ACHN (cell line): ENCODE measurements around the gene ACSL5.

Experiments used
- DNase-seq: peaks from one replicate; pipeline ENCODE4 v3.0.0-alpha.2; 2015
- in situ Hi-C: cut with HindIII; loops from 2 replicates; pipeline ENCODE4 v1.10.0; 2017; ENCODE audit warnings: low sequenced_read_pairs, low pct_ligation_motif_present, low pct_unique_long_range_greater_than_20kb

The ACSL5 gene

GRCh38 chr10:112373912-112374338 lies at the start of gene ACSL5:
Gene ACSL5 (plus strand): TSS chr10:112374116. CDS start chr10:112394947, 20,831 bp downstream.
- no peak for DNase-seq
- in situ Hi-C loops = no loop called here

GRCh38 chr10:112327678-112328077 lies 46.2 kb upstream of the ACSL5 start:
- in situ Hi-C loops = no loop called here
- no peak for DNase-seq

DNA sequence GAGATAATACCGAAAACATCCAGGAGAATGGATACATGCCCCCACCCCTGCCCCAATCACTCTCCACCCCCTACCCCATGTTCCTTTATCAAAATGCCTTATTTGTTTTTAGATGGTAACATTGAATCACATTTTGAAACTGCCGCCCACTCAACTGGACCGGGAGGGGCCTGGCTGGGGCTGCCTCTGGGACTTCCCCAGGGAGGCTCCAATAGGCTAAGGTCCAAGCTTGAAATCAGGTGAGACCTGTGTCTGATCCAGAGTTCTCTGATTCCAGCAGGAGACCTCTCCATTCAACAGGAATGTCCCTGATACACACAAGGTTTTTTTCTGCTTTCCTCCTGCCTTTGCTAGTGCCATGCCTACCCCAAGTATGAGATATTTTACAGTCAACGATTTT lies 43.8 kb upstream of the ACSL5 start:
- no peak for DNase-seq
- in situ Hi-C loops = no loop called here

DNA sequence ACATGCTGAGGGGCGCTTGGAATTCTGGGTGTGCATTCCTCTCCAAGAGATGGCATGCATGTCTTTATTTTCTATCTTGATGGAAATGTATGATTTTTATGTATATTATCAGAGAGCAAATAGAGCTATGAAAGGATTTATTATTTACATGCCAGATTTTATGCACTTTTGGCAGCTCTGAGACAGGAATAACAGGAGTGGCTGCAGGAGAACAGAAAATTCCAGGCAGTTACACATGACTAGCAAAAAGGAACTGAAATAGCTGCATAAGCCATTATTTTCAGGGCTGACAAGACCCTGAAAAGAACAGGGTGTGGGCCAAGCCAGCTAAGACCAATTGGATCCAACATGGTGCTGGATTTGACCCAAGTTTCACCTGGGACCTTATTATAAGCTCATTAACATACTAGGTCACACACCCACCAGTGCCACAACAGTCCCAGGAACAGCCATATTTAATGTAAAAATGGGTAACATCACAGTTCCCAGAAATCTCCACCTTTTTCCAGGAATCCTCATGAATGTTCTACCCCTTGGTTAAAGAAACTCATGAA lies 43.2 kb upstream of the ACSL5 start:
- DNase-seq = no peak
- in situ Hi-C loops = no loop called here

DNA sequence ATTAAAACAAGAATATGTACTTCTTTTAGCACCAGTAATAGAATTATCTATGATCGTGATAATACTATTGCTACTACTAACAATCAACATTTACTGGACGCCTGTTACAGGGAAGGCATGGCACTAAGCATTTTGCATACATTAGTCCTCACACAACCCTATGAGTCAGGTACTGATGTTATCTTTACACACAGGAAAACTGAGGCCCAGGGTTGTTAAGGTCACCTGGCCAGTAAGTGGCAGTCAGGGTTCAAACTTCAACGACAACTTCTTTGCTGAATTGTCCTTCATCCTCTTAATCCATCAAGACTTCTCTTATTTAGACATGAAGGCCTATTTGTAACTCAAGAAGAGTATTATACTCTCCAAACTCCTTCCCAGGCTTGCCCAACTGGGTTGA lies 41.9 kb upstream of the ACSL5 start:
- DNase-seq = no peak
- in situ Hi-C loops = no loop called here

- in situ Hi-C loops = no loop called here
- no peak for DNase-seq
These were observed 41.2 kb upstream of the ACSL5 start for GRCh38 chr10:112332509-112333228.

DNA sequence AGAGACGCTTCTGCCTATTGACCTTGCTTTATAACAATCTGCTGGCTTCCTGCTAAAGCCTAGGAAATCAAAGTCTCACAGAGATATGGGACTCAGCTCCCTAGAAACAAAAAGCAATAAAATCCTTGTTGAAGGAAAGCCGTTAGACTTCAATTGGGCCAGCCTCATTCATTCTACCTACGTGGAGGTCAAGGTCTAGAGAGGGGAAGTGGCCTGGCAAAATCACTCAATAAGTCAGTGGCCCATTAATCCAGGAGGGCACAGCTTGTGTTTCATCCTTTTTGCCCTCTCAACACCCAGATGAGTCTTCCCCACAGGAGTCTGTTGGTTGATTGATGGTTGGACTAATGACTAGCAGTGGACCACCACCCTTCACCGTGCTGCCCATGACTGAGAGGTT lies 40.5 kb upstream of the ACSL5 start:
- in situ Hi-C loops = no loop called here
- no peak for DNase-seq

DNA sequence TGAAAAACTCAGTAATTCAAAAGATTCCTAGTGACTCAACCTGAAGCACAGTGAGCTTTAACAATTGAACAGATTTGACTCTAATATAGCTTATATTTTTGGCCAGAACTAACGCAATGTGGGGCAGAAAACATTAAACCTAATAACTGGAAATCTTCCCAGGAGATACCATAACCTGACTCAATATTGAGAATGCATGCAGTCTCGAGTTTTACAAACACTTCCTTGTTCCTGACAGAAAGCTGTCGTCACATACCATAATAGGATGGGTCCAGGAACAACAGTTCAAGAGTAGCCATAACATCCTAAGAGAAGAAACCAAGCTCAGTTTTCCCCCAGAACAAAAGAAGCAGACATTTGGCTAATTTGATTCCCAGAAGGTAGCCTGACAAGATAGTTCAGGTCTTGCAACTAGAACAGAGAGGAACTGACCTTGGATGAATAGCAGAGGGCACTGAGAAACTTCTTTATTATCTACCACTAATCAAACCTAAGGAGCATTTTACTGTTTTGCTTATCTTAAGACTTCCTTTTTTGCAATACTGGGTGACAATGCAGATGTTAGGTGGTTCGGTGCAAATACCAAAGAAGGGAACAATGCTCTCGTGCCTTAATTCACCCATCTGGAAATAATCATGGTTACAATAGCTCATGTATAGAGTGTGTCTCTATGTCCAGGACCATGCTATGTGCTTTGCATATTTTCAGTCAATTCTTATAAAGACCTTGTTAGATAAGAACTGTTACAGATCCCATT lies 38.6 kb upstream of the ACSL5 start:
- no peak for DNase-seq
- in situ Hi-C loops = no loop called here

DNA sequence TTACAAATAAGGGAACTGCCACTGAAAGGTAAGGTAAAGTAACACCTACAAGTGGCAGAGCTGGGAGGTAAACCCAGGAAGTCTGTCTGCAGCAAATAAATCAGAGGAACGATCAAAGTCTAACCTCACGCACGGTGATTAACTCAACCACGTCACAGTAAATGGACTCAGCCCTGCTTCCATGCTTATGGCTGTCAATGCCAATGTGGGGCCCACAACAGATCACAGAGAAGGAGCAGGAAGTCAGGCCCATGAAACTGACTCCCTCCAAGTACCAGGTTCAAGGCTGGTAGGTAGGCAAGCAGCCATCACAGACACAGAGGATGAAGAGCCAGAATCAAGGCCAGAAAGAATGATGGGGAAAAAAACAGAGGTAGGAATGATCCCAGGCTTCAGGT lies 38.0 kb upstream of the ACSL5 start:
- in situ Hi-C loops = no loop called here
- no peak for DNase-seq

DNA sequence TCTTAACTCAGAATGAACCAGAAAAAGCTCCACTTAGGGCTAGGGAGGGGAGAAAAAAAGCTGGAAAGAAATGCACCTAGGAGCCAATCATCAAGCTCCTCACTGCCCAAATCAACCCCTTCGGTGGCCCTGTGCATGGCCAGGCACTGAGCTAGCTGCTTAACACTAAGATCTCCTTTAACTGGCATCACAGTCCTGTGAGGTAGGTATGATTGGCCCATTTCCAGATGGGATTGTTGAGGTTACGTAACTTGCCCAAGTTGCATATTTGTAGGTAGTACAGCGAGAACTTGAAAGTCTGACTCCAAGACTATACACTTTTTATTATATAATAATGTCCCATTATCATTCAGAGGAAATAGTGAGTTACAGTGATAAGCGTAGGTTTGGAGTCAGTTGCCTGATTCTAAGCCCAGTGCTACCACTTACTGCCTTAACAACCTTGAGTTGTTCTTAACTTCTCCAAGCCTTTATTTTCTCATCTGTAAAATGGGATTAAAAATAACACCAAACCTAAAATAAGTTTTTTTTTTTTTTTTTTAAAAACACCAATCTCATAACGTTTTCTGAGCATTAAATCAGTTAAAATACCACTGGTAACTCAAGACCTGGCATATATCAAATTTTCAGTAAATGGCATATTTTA lies 37.2 kb upstream of the ACSL5 start:
- in situ Hi-C loops = no loop called here
- DNase-seq = no peak

GRCh38 chr10:112338957-112339356 lies 35.0 kb upstream of the ACSL5 start:
- in situ Hi-C loops = no loop called here
- no peak for DNase-seq

GRCh38 chr10:112340601-112341000 lies 33.3 kb upstream of the ACSL5 start:
- in situ Hi-C loops = no loop called here
- DNase-seq = no peak

- in situ Hi-C loops = no loop called here
- no peak for DNase-seq
These were observed 30.7 kb upstream of the ACSL5 start for GRCh38 chr10:112343056-112343806.

GRCh38 chr10:112344261-112344660 lies 29.7 kb upstream of the ACSL5 start:
- in situ Hi-C loops = no loop called here
- DNase-seq = no peak

DNA sequence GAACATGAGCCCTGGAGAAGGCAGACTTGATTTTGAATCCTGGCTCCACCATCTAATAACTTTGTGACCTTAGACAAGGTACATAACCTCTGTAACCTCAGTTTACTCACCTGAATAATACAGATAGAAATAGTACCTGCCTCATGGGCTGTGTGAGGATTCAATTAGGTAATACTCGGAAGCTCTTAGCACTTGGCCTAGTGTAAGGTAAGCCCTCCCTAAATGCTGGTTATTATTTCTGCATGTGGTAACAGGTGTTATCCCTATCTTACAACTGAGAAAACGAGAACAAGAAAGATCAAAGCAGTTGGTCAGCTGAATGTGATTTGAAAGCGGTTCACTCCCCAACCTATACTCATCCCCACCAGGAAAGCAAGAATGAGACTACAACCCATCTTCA lies 28.7 kb upstream of the ACSL5 start:
- no peak for DNase-seq
- in situ Hi-C loops = no loop called here

DNA sequence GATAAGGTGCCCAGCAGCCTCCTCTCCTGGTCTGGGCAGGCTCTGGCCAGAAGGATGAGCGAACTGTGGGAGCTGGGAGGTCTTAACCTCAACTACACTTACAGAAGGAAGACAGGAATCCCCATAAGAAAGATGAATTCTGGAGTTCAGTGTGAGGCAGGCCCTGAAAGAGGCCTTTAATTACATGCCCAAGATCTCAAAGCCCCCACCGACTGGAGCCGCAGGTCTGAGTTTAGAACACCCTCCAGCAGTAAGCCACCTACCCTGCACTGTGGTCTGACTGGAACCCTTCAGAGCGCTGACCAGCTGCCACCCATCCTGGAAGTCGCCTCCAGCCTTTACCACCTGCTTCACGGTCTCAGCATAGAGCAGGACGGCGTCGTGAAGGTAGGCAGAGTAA lies 28.2 kb upstream of the ACSL5 start:
- in situ Hi-C loops = no loop called here
- no peak for DNase-seq

DNA sequence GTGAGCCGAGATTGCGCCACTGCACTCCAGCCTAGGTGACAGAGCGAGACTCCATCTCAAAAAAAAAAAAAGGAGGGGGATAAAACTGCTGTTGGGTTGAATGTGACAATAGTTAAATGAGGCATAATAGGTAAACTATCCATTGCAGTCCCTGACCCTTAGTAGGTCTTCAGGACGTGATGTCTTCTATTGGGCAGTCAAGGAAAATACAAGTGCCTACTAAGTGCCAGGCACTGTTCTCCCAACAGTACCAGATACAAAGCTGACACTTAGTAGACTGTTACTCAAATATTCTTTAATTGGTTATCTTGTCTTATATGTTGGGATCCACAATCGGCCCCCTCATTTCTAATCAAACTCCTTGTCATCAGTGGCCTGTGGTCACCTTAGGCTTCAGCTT lies 27.1 kb upstream of the ACSL5 start:
- in situ Hi-C loops = no loop called here
- DNase-seq = no peak

DNA sequence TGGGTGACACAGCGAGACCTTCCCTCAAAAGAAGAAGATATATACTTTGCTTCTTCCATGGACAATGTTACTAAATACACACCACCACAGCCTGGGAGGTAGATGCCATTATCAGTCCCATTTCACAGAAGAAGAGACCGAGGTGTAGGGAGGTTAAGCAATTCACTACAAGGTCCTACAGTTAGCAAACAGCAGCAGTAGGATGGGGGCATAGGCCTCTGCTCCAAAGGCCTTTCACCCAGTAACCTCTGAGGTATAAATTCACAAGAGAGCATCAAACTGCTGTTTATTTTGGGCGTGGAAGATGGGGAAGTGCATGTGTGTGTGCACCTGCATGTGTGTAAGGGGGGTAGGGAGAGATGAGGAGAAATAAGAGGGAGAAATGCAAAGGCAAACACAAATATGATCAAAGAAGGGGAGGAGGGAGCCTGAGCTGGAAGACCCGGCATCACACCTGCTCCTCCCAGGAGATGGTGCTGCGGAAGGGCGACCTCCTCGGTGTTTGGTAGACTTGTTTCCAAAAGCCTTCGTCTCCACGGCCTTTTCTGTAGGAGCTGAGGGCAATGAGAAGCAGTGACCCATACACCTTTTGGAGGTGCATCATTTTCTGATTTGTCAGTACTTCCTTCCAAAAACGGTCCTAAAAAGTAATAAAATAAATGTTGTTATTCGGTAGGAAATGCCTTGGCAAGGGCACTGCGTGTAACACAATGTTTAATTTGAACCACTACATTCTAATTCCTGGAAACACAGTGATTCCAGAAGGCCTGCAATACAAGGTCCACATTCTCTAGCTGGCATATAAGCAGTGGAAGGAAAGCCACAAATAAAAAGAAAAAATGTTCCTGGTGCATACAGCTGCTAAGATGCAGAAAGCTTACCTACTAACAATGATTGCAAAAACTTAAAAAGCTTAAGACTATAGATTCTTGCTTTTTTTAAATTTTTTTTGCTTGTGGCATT lies 25.9 kb upstream of the ACSL5 start:
- in situ Hi-C loops = no loop called here
- no peak for DNase-seq
